HepG2 (cell line): ENCODE data around the gene LMTK2. TPM values are rescaled to one million over a fixed set of nuclear protein-coding genes. Genes with fewer than 3 reads are reported as not detected.
A peak's percentile ranks its signal among the peaks of the same experiment; 100 is the strongest.

ENCODE experiments used
- ARNTL ChIP-seq: sonication (generic); formaldehyde crosslinking; IDR thresholded peaks from 2 replicates; pipeline ENCODE4 v1.4.0; 2020; ENCODE audit warnings: mild to moderate bottlenecking, missing genetic modification reagents
- ASH2L ChIP-seq: fragments of 300-600, 200-600 bp; sonication (generic); IDR thresholded peaks from 2 replicates; pipeline ENCODE4 v1.7.0; 2017; ENCODE audit warnings: low read depth, mild to moderate bottlenecking, moderate library complexity, mixed read lengths, low read length; ENCODE audit not compliant: insufficient read length
- FOXA3 ChIP-seq: IDR thresholded peaks from 2 replicates; pipeline ENCODE4 v1.6.1; 2016; ENCODE audit warnings: missing genetic modification reagents, missing compliant biosample characterization
- GABPA ChIP-seq, 2 experiments: IDR thresholded peaks; 2 replicates each; pipeline ENCODE4 v1.6.1; 2011 to 2016; ENCODE audit warnings: low read depth in 2 of 2, low read length in 1 of 2, missing biosample characterization in 1 of 2, missing genetic modification characterization in 1 of 2
- MED1 ChIP-seq: sonication (generic); formaldehyde crosslinking; IDR thresholded peaks from 2 replicates; pipeline ENCODE4 v1.4.0; 2020; ENCODE audit warnings: missing genetic modification reagents
- MED13 ChIP-seq: sonication (generic); formaldehyde crosslinking; IDR thresholded peaks from 2 replicates; pipeline ENCODE4 v1.5.0; 2020; ENCODE audit warnings: missing genetic modification reagents
- MTF1 ChIP-seq: sonication (generic); formaldehyde crosslinking; IDR thresholded peaks from 2 replicates; pipeline ENCODE4 v1.5.0; 2020; ENCODE audit warnings: missing genetic modification reagents
- PAWR ChIP-seq: sonication (generic); formaldehyde crosslinking; IDR thresholded peaks from 2 replicates; pipeline ENCODE4 v1.4.0; 2020; ENCODE audit warnings: missing genetic modification reagents, mild to moderate bottlenecking, borderline replicate concordance
- RARA ChIP-seq: IDR thresholded peaks from 2 replicates; pipeline ENCODE4 v1.6.1; 2016; ENCODE audit warnings: missing genetic modification reagents, missing compliant biosample characterization
- SALL1 ChIP-seq: sonication (generic); formaldehyde crosslinking; IDR thresholded peaks from 2 replicates; pipeline ENCODE4 v1.8.0; 2022; ENCODE audit warnings: mild to moderate bottlenecking, missing genetic modification reagents
- SRSF4 ChIP-seq: fragments of 200-400 bp; formaldehyde crosslinking; IDR thresholded peaks from one replicate; pipeline ENCODE4 v1.6.1; 2018; ENCODE audit warnings: mild to moderate bottlenecking, low read depth, low read length, moderate library complexity; ENCODE audit not compliant: poor library complexity, severe bottlenecking
- TEAD3 ChIP-seq: optimal IDR thresholded peaks from 2 replicates; pipeline ENCODE3; 2016; ENCODE audit warnings: borderline replicate concordance
- THYN1 ChIP-seq: sonication (generic); formaldehyde crosslinking; IDR thresholded peaks from 2 replicates; pipeline ENCODE4 v1.8.1; 2023; ENCODE audit warnings: low read depth, mild to moderate bottlenecking, moderate library complexity, missing genetic modification reagents, borderline replicate concordance
- U2AF2 ChIP-seq: fragments of 200-400 bp; formaldehyde crosslinking; IDR thresholded peaks from 2 replicates; pipeline ENCODE4 v1.6.1; 2017; ENCODE audit warnings: low read depth, mild to moderate bottlenecking, low read length
- ZFX ChIP-seq: sonication (generic); formaldehyde crosslinking; IDR thresholded peaks from 2 replicates; pipeline ENCODE4 v1.4.0; 2020; ENCODE audit warnings: mild to moderate bottlenecking, low read depth, missing genetic modification reagents, moderate library complexity
- ZNF10 ChIP-seq: sonication (generic); formaldehyde crosslinking; IDR thresholded peaks from 2 replicates; pipeline ENCODE4 v1.4.0; 2020; ENCODE audit warnings: mild to moderate bottlenecking, low read depth, missing genetic modification reagents, borderline replicate concordance
- ZNF292 ChIP-seq: sonication (generic); formaldehyde crosslinking; IDR thresholded peaks from 2 replicates; pipeline ENCODE4 v1.8.1; 2022; ENCODE audit warnings: mild to moderate bottlenecking, low read depth, missing genetic modification reagents, borderline replicate concordance
- ZNF329 ChIP-seq: sonication (generic); formaldehyde crosslinking; IDR thresholded peaks from 2 replicates; pipeline ENCODE4 v1.9.0; 2021; ENCODE audit warnings: low read depth, mild to moderate bottlenecking, missing genetic modification reagents
- ZNF577 ChIP-seq: sonication (generic); formaldehyde crosslinking; IDR thresholded peaks from 2 replicates; pipeline ENCODE4 v1.4.0; 2020; ENCODE audit warnings: mild to moderate bottlenecking, low read depth, missing genetic modification reagents, borderline replicate concordance
- ZNF614 ChIP-seq: IDR thresholded peaks from 2 replicates; pipeline ENCODE4 v1.6.1; 2018; ENCODE audit warnings: missing biosample characterization, missing genetic modification reagents, inconsistent platforms, borderline replicate concordance
- polyA plus RNA-seq, 8 experiments: library from polyadenylated mRNA; depleted of rRNA in 3 of 8; stranded (reverse) in 7 of 8; unstranded in 1 of 8; fragments of >200 nt; fragmentation: Illumina TruSeq in 4 of 8; extraction: Trizol in 4 of 8; gene quantifications; 2 replicates each; pipeline versions ENCODE4 v1.2.1 to v1.2.3, GENCODE V29; 2011 to 2016; ENCODE audit warnings: low read depth in 4 of 8, missing spikeins in 1 of 8, mixed read lengths in 1 of 8; ENCODE audit not compliant: insufficient read depth in 1 of 8
- total RNA-seq, 5 experiments: library from RNA; depleted of rRNA; stranded (reverse); fragments of >200 nt; fragmentation: Illumina TruSeq; extraction: Trizol; gene quantifications; 2 replicates each; pipeline ENCODE4 v1.2.3, GENCODE V29; 2016; ENCODE audit warnings: low read depth in 1 of 5
- TF ChIP-seq, protein P1 (sequence below): sonication (generic); formaldehyde crosslinking; IDR thresholded peaks from 2 replicates; pipeline ENCODE4 v1.4.0; 2020; ENCODE audit warnings: missing genetic modification reagents
- TF ChIP-seq, protein P2 (sequence below): sonication (generic); formaldehyde crosslinking; IDR thresholded peaks from 2 replicates; pipeline ENCODE4 v1.4.0; 2020; ENCODE audit warnings: missing genetic modification reagents, mild to moderate bottlenecking, borderline replicate concordance
- TF ChIP-seq, protein P3 (sequence below): sonication (generic); formaldehyde crosslinking; IDR thresholded peaks from 2 replicates; pipeline ENCODE4 v1.4.0; 2020; ENCODE audit warnings: missing genetic modification reagents

LMTK2 gene
- total and polyA plus RNA-seq, 2 of the 13 experiments (the other 11 are each of a cell fraction or from before 2014, with no cell fraction given): 9.5 to 11.7 TPM

DNA sequence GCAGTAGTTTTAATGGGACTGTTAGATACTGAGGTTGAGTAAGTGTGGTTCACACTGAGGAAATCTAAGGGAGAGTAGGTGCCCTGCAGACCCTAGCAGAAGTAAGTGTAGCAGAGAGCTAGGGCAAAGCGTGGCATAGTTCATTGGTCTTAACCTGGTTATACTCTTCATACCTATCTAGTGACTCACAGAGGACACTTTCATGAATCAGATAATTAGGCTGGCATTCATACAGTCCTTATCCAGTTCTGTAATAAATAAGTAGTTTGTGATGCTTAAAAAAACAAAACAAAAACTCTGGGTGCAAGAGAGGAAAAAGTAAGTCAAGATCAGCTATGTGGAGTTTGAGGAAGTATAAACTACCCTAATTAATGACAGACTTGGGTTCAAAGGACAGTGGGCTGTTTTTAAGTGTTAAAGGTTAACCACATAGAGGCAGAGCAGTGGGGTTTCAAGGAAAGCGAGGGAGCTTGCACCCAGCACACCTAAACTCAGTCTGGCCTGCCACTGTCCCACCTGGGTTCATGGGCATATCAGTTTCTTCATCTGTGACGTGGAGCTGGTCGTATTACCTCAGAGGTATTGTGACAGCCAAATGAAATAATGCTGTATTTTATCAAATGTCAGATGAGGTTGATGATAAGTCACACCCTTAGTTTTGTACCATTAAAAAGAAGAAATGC, 27.1 kb downstream of the LMTK2 start (continued):
- TF ChIP-seq ZNF292 (CRISPR knock-in tag): no peak
- peak; percentile 43; the same call in 1 of the 2 replicates for TF ChIP-seq MED1 (CRISPR knock-in tag)
- TF ChIP-seq FOXA3: peak; percentile 54; the same call in 1 of the 2 replicates
- TF ChIP-seq, protein P1, sequence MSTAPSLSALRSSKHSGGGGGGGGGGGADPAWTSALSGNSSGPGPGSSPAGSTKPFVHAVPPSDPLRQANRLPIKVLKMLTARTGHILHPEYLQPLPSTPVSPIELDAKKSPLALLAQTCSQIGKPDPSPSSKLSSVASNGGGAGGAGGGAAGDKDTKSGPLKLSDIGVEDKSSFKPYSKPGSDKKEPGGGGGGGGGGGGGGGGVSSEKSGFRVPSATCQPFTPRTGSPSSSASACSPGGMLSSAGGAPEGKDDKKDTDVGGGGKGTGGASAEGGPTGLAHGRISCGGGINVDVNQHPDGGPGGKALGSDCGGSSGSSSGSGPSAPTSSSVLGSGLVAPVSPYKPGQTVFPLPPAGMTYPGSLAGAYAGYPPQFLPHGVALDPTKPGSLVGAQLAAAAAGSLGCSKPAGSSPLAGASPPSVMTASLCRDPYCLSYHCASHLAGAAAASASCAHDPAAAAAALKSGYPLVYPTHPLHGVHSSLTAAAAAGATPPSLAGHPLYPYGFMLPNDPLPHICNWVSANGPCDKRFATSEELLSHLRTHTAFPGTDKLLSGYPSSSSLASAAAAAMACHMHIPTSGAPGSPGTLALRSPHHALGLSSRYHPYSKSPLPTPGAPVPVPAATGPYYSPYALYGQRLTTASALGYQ: no peak
- no peak for TF ChIP-seq PAWR (CRISPR knock-in tag)
- TF ChIP-seq MTF1 (CRISPR knock-in tag): no peak
- no peak for TF ChIP-seq U2AF2
- no peak for TF ChIP-seq ZNF577
- TF ChIP-seq SALL1 (CRISPR knock-in tag): peak; percentile 45
- no peak for TF ChIP-seq MED13
- no peak for TF ChIP-seq ARNTL (CRISPR knock-in tag)
- peak; percentile 31; the same call in 1 of the 2 replicates for TF ChIP-seq ZFX (CRISPR knock-in tag)
- TF ChIP-seq TEAD3 (CRISPR knock-in tag): peak; percentile 58
- peak; percentile 69 for TF ChIP-seq ASH2L
- TF ChIP-seq ZNF329 (CRISPR knock-in tag): no peak
- peak; percentile 47; the same call in 1 of the 2 replicates for TF ChIP-seq ZNF614 (CRISPR knock-in tag)
- no peak for TF ChIP-seq ZNF10 (CRISPR knock-in tag)
- TF ChIP-seq, protein P2, sequence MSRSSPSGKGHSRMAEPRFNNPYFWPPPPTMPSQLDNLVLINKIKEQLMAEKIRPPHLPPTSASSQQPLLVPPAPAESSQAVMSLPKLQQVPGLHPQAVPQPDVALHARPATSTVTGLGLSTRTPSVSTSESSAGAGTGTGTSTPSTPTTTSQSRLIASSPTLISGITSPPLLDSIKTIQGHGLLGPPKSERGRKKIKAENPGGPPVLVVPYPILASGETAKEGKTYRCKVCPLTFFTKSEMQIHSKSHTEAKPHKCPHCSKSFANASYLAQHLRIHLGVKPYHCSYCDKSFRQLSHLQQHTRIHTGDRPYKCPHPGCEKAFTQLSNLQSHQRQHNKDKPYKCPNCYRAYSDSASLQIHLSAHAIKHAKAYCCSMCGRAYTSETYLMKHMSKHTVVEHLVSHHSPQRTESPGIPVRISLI: no peak
- peak; percentile 60 for TF ChIP-seq RARA (CRISPR knock-in tag)
- TF ChIP-seq SRSF4: no peak
- no peak for TF ChIP-seq THYN1 (CRISPR knock-in tag)
- TF ChIP-seq, protein P3, sequence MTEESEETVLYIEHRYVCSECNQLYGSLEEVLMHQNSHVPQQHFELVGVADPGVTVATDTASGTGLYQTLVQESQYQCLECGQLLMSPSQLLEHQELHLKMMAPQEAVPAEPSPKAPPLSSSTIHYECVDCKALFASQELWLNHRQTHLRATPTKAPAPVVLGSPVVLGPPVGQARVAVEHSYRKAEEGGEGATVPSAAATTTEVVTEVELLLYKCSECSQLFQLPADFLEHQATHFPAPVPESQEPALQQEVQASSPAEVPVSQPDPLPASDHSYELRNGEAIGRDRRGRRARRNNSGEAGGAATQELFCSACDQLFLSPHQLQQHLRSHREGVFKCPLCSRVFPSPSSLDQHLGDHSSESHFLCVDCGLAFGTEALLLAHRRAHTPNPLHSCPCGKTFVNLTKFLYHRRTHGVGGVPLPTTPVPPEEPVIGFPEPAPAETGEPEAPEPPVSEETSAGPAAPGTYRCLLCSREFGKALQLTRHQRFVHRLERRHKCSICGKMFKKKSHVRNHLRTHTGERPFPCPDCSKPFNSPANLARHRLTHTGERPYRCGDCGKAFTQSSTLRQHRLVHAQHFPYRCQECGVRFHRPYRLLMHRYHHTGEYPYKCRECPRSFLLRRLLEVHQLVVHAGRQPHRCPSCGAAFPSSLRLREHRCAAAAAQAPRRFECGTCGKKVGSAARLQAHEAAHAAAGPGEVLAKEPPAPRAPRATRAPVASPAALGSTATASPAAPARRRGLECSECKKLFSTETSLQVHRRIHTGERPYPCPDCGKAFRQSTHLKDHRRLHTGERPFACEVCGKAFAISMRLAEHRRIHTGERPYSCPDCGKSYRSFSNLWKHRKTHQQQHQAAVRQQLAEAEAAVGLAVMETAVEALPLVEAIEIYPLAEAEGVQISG (CRISPR knock-in tag): no peak
- no peak for TF ChIP-seq GABPA (IDR thresholded peaks at IDR 0.05; ENCODE audit: low read depth, low read length)
- 0 out of 2 replicates have a peak, but pooled peaks have one; percentile 34 for TF ChIP-seq GABPA (CRISPR knock-in tag; IDR thresholded peaks at IDR 0.05; ENCODE audit: low read depth)
